GM08714 (cell line): Measurements from ENCODE around the gene MAP2K7.

Experiments used
- H3K4me3 ChIP-seq: fragments of 200-500 bp; sonication (Bioruptor generic); 2 replicates; pipeline ENCODE4 v1.5.1; 2014; ENCODE audit warnings: mild to moderate bottlenecking, low read length, inconsistent platforms
- ZNF274 ChIP-seq: IDR thresholded peaks from 2 replicates; pipeline ENCODE4 v1.6.1; 2012; ENCODE audit warnings: mild to moderate bottlenecking, low read depth, low read length

Gene MAP2K7

DNA sequence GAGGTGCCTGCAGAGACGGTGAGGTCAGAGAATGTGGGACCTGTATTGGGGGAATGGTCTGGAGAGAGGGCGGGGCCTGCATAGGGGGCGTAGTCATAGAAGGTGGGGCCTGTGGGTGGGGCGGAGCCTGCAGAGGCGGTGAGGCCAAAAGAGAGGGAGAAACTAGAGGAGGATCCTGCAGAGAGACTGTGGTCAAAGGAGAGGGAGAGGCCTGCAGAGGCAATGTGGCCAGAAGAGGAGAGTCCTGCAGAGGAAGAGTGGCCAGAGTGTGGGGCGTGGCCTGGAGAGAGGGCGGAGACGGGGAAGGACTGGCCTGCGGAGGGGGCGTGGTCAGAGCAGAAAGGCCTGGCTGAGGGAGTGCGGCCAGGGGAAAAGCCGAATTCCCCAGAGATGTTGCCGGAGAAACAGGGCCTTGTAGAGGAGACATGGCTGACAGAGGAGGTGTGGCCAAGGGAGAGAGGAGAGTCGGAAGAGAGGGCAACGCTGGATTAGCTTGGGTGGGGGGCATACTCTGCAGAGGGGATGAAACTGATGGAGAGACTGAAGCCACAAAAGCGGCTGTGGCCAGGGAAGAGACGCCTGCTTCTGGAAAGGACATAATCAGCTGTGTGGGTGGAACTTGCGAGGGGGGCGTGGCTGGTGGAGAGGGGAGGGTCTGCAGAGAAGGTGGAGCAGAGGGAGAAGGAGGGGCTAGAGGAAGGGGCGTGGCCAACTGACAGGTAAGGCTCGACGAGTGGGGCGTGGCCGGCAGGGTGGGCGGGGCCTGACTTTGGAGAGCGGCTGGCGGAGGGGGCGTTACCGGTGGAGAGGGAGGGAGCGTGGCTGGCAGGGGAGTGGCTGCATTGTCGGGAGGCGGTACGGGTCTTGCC, 32.0 kb upstream of the MAP2K7 start:
- TF ChIP-seq ZNF274: no peak
- H3K4me3 ChIP-seq: no peak overlapping the region; the same call in 1 of the 2 replicates

GRCh38 chr19:7872306-7873204, 31.1 kb upstream of the MAP2K7 start:
- TF ChIP-seq ZNF274: no peak
- no peak overlapping the region for H3K4me3 ChIP-seq

DNA sequence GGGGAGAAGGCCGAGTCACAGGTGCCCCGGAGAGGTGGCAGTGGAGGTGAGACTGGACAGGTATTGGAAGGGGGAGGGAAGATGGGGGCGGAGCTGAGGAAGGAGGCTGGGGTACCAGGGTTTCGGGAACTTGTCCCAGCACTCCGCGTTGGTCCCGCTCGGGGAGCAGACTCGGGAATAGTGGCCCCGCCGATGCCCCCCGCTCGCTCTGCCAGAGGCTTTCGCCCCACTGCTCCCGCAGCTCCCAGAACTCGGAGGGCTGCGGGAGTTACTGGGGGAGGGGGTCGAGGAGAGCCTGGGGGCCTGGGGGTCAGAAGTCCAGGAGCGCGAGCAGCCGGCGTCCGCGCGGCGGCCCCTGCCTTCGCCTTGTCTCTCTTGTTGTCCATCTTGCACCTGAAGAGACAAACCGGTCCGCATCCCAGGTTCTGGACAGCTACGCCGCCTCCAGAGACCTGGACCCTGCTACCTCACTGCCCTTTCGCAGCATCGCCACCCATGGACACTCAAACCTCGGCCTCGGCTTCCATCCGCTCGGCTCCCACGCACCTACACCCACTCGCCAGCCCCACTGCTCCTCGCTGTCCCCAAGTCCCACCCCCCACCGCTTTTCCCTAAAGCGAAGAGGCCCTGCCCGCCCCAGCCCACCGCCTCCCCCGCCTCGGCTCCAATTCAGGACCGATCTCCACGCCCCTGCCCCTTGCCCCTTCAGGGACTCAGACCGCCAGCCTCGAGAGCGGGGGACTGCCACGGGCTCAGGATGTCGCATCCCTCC, 30.2 kb upstream of the MAP2K7 start:
- H3K4me3 ChIP-seq: no peak overlapping the region
- TF ChIP-seq ZNF274: no peak

- no peak for TF ChIP-seq ZNF274
- no peak within 1 kb of the TSS for H3K4me3 ChIP-seq
These were observed 29.4 kb upstream of the MAP2K7 start, which contains the start of gene PRR36 for GRCh38 chr19:7874076-7874896. Gene PRR36 (minus strand): TSS chr19:7874390. CDS start chr19:7873689, 701 bp downstream.

GRCh38 chr19:7874897-7875273, 28.8 kb upstream of the MAP2K7 start:
- no peak overlapping the region for H3K4me3 ChIP-seq
- no peak for TF ChIP-seq ZNF274

DNA sequence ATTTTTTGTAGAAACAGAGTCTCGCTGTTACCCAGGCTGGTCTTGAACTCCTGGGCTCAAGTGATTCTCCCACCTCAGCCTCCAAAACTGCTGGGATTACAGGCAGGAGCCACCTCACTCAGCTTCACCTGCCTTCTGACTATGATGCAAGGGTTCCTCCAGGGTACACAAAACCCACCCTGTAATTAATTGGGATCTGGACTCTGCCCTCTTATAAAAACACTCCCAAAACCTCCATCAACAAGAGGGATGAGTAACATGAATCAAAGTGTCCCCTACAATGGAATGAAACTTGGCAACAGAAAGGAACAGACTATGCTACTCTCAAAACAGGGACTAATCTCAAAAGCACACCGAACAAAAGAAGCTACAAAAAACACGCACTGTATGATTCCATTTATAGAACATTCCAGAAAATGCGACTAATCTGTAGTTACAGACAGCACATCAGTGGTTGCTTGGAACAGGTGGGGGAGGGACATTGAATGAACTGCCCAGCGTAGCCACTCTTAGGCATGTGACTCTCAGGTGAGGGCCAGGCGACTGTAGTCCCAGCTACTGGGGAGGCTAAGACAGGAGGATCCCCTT, 26.3 kb upstream of the MAP2K7 start:
- no peak for TF ChIP-seq ZNF274
- no peak overlapping the region for H3K4me3 ChIP-seq

DNA sequence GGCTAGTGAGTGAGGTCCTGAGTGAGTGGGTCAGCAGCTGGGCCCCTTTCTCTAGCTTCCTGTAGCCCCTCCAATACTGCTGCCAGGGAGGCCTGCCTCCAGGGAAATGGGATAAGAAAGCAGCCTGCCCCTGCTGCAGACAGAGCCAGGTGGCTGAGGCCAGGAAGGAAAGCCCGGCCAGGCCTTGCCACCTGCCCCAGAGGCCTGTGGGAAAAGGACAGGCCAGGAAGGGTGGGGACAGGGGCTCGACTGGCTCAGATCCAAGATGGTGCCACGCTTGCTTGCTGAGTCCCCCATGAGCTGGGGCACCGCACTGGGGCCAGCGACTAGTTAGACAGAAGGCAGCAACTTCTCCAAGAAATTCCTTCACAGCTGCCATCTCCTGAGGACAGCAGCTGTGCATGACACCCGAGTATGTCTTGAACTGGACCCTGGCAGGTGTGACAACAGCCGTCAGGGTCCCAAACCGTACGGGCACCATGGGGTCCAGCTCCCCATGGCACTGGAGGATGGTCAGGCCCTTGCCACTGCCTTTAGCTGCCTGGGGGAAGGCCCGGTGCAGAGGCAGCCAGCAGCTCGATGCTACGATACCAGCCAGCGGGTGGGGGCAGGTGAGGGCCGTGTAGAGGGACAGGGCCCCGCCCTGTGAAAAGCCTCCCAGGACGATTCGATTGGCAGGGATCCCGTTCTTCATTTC, 24.4 kb upstream of the MAP2K7 start:
- no peak for TF ChIP-seq ZNF274
- H3K4me3 ChIP-seq: no peak overlapping the region

DNA sequence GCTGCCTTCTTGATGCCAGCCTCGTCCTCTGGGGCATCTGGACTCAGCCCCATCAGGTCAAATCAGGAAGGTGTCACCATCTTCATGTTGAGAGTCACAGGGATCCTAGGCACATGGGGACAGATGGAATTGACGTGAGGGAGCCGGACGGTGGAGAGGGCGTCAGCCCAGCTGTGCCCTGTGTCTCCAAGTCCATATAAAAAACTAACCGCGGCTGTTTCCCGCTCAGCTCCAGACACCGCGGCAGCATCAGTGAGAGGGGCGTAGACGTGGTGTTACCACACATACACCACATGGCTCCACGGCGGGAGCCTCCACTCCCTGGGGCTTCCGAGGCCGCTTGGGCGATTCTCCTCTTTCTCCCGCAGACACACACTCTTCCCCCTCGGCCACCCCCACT, 23.8 kb upstream of the MAP2K7 start:
- no peak for TF ChIP-seq ZNF274
- H3K4me3 ChIP-seq: no peak overlapping the region

GRCh38 chr19:7881910-7882309, 21.8 kb upstream of the MAP2K7 start:
- H3K4me3 ChIP-seq: no peak overlapping the region

DNA sequence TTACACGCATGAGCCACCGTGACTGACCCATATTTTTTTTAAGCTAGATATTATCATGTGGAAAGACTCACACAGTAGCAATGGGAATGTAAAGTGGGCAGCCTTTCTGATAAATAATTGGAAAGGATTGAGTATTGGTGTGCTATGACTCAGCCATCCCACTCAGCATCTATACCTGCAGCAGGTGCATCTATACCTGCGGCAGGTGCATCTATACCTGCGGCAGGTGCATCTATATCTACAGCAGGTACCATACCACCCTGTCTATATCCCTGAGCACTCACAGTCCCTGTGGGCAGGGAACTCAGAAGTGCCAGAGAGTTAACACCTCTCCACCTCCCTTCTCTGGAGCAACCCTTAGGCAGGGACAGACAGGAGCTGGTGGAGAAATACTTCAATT, 20.6 kb upstream of the MAP2K7 start:
- H3K4me3 ChIP-seq: no peak overlapping the region
- TF ChIP-seq ZNF274: no peak

More at GRCh38 chr19:7881910-7882309, 21.8 kb upstream of the MAP2K7 start:
- no peak for TF ChIP-seq ZNF274

GRCh38 chr19:7883796-7884570, 19.7 kb upstream of the MAP2K7 start:
- TF ChIP-seq ZNF274: no peak
- no peak overlapping the region for H3K4me3 ChIP-seq

DNA sequence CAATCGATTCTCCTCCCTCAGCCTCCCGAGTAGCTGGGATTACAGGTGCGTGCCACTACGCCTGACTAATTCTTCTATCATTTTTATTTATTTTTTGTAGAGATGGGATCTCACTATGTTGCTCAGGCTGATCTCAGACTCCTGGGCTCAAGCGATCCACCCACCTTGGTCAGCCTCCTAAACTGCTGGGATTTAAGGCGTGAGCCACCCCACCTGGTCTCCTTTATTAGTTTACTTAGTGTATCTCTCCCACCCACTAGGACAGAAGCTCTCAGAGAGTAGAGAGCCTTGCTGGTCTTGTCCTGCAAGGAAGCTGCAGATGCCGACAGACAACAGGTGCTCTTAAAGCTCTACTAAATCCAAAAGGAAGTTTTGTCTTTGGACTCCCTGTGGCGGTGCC, 17.9 kb upstream of the MAP2K7 start:
- no peak overlapping the region for H3K4me3 ChIP-seq
- no peak for TF ChIP-seq ZNF274
